Astrocyte (in vitro differentiated cells and primary cell): Measurements from ENCODE around the gene NPAS3. TPM values are rescaled to one million over a fixed set of nuclear protein-coding genes. Genes with fewer than 3 reads are reported as not detected.

Experiments
- DNase-seq: peaks from one replicate; pipeline ENCODE4 v3.0.0-alpha.2; 2010; ENCODE audit warnings: low read depth
- FAIRE-seq: peaks from 2 replicates; lab custom pipeline; 2011; peaks lifted over from hg19 to GRCh38; lab: Jason Lieb, UNC
- H2AFZ ChIP-seq: 2 replicates; pipeline ENCODE4 v1.6.0; 2012; ENCODE audit warnings: low read depth, low read length, inconsistent platforms
- H3K27ac ChIP-seq: 2 replicates; pipeline ENCODE4 v1.5.1; 2011; ENCODE audit warnings: low read depth, low read length, inconsistent platforms
- H3K27me3 ChIP-seq: 2 replicates; pipeline ENCODE4 v1.6.0; 2011; ENCODE audit warnings: low read length, inconsistent platforms; ENCODE audit not compliant: insufficient read depth
- H3K36me3 ChIP-seq: 2 replicates; pipeline ENCODE4 v1.5.1; 2011; ENCODE audit warnings: low read length, inconsistent platforms; ENCODE audit not compliant: insufficient read depth
- H3K4me1 ChIP-seq: 2 replicates; pipeline ENCODE4 v1.5.1; 2011; ENCODE audit warnings: low read length, inconsistent platforms; ENCODE audit not compliant: insufficient read depth
- H3K4me2 ChIP-seq: 2 replicates; pipeline ENCODE4 v1.6.0; 2012; ENCODE audit warnings: low read length, inconsistent platforms
- H3K4me3 ChIP-seq: 2 replicates; pipeline ENCODE4 v1.5.1; 2011; ENCODE audit warnings: low read depth, mild to moderate bottlenecking, low read length, inconsistent platforms; ENCODE audit not compliant: insufficient read depth
- H3K79me2 ChIP-seq: 2 replicates; pipeline ENCODE4 v1.6.0; 2012; ENCODE audit warnings: mild to moderate bottlenecking, low read length, inconsistent platforms; ENCODE audit not compliant: insufficient read depth
- H3K9ac ChIP-seq: 2 replicates; pipeline ENCODE4 v1.6.0; 2012; ENCODE audit warnings: mild to moderate bottlenecking, low read length, inconsistent platforms
- H3K9me3 ChIP-seq: 2 replicates; pipeline ENCODE4 v1.5.1; 2012; ENCODE audit warnings: low read depth, mild to moderate bottlenecking, low read length, inconsistent platforms; ENCODE audit not compliant: insufficient read depth
- H4K20me1 ChIP-seq: 2 replicates; pipeline ENCODE4 v1.6.0; 2012; ENCODE audit warnings: low read length, inconsistent platforms; ENCODE audit not compliant: insufficient read depth
- H3K27ac Mint-ChIP-seq: one replicate; pipeline ENCODE4 v1.8.0; 2021; ENCODE audit warnings: mild to moderate bottlenecking, mixed read lengths; ENCODE audit not compliant: unreplicated experiment
- H3K27me3 Mint-ChIP-seq: one replicate; pipeline ENCODE4 v1.8.0; 2021; ENCODE audit warnings: low read depth, mixed read lengths; ENCODE audit not compliant: unreplicated experiment
- H3K36me3 Mint-ChIP-seq: one replicate; pipeline ENCODE4 v1.8.0; 2021; ENCODE audit warnings: low read depth, mixed read lengths; ENCODE audit not compliant: unreplicated experiment
- H3K4me1 Mint-ChIP-seq: one replicate; pipeline ENCODE4 v1.8.0; 2021; ENCODE audit warnings: low read depth, mixed read lengths; ENCODE audit not compliant: unreplicated experiment
- H3K4me3 Mint-ChIP-seq: one replicate; pipeline ENCODE4 v1.8.0; 2021; ENCODE audit warnings: mild to moderate bottlenecking, moderate library complexity, mixed read lengths; ENCODE audit not compliant: unreplicated experiment
- H3K9me3 Mint-ChIP-seq: one replicate; pipeline ENCODE4 v1.8.0; 2021; ENCODE audit warnings: mild to moderate bottlenecking, mixed read lengths; ENCODE audit not compliant: unreplicated experiment
- CTCF ChIP-seq: IDR thresholded peaks from 2 replicates; pipeline ENCODE4 v1.5.1; 2011; ENCODE audit warnings: low read depth, mild to moderate bottlenecking, inconsistent platforms, low read length, moderate library complexity; ENCODE audit not compliant: insufficient read depth
- EZH2 ChIP-seq: IDR thresholded peaks from 2 replicates; pipeline ENCODE4 v1.6.1; 2012; ENCODE audit warnings: mild to moderate bottlenecking, low read length, inconsistent platforms; ENCODE audit not compliant: insufficient read depth
- total RNA-seq: library from RNA; stranded (reverse); gene quantifications from 2 replicates; pipeline ENCODE4 v1.2.1, GENCODE V29; 2021

The NPAS3 gene
- total RNA-seq, 1 donor from 2014 or later, result 2.6 TPM

GRCh38 chr14:33471776-33472175, 533.1 kb downstream of the NPAS3 start:
- Histone ChIP-seq H3K9me3 (no peaks in the 10 kb centered on the region), H3K4me3 (no peak overlapping the region), H3K36me3 (no peaks in the 10 kb centered on the region), H2AFZ (no peak overlapping the region), H3K79me2 (no peaks in the 10 kb centered on the region), H3K27ac (no peak overlapping the region), H4K20me1 (no peaks in the 10 kb centered on the region), H3K9ac (no peak overlapping the region), H3K4me2 (no peak overlapping the region), H3K4me1 (no peaks in the 10 kb centered on the region), H3K27me3 (no peaks in the 10 kb centered on the region)
- DNase-seq (no peak), FAIRE-seq (no peak)
- Mint-ChIP-seq H3K36me3 (no peaks in the 10 kb centered on the region), H3K27ac (no peak overlapping the region), H3K4me3 (no peak overlapping the region), H3K9me3 (no peaks in the 10 kb centered on the region), H3K27me3 (peaks cover 3% of the 10 kb centered on the region), H3K4me1 (peaks cover 2% of the 10 kb centered on the region)
- no peak for TF ChIP-seq CTCF

- FAIRE-seq (no peak), DNase-seq (no peak)
- no peaks in the 10 kb centered on the region for H3K79me2 ChIP-seq
- Mint-ChIP-seq H3K9me3 (no peaks in the 10 kb centered on the region), H3K27me3 (peaks cover 3% of the 10 kb centered on the region), H3K4me1 (peaks cover 2% of the 10 kb centered on the region), H3K4me3 (no peak overlapping the region), H3K36me3 (no peaks in the 10 kb centered on the region), H3K27ac (no peak overlapping the region)
- no peak overlapping the region for H3K4me3 ChIP-seq
- no peak overlapping the region for H3K9ac ChIP-seq
- H4K20me1 ChIP-seq, result no peaks in the 10 kb centered on the region
- no peak overlapping the region for H3K27ac ChIP-seq
- H3K27me3 ChIP-seq, result no peaks in the 10 kb centered on the region
- TF ChIP-seq EZH2, result no peak
- peak; percentile 37 for TF ChIP-seq CTCF
- peak overlapping the region; percentile 18 for H2AFZ ChIP-seq
- no peaks in the 10 kb centered on the region for H3K36me3 ChIP-seq
- no peaks in the 10 kb centered on the region for H3K9me3 ChIP-seq
- no peaks in the 10 kb centered on the region for H3K4me1 ChIP-seq
- H3K4me2 ChIP-seq, result no peak overlapping the region
These were observed 536.9 kb downstream of the NPAS3 start for GRCh38 chr14:33475623-33476022.

GRCh38 chr14:33477797-33478196, 539.1 kb downstream of the NPAS3 start:
- H2AFZ ChIP-seq, result no peak overlapping the region
- no peaks in the 10 kb centered on the region for H3K79me2 ChIP-seq
- TF ChIP-seq EZH2, result no peak
- TF ChIP-seq CTCF, result no peak
- no peak for FAIRE-seq
- no peaks in the 10 kb centered on the region for H3K4me1 ChIP-seq
- Mint-ChIP-seq H3K4me1 (peaks cover 2% of the 10 kb centered on the region), H3K27ac (no peak overlapping the region), H3K4me3 (no peak overlapping the region), H3K9me3 (no peaks in the 10 kb centered on the region), H3K36me3 (no peaks in the 10 kb centered on the region), H3K27me3 (no peaks in the 10 kb centered on the region)
- DNase-seq, result peak; percentile 29
- H3K27ac ChIP-seq, result no peak overlapping the region
- H3K4me2 ChIP-seq, result no peak overlapping the region
- H3K4me3 ChIP-seq, result no peak overlapping the region
- no peak overlapping the region for H3K9ac ChIP-seq
- H3K27me3 ChIP-seq, result no peaks in the 10 kb centered on the region
- no peaks in the 10 kb centered on the region for H3K36me3 ChIP-seq
- no peaks in the 10 kb centered on the region for H3K9me3 ChIP-seq
- H4K20me1 ChIP-seq, result no peaks in the 10 kb centered on the region
